Measurements from ENCODE around the gene TMEM235.

TMEM235 gene

DNA sequence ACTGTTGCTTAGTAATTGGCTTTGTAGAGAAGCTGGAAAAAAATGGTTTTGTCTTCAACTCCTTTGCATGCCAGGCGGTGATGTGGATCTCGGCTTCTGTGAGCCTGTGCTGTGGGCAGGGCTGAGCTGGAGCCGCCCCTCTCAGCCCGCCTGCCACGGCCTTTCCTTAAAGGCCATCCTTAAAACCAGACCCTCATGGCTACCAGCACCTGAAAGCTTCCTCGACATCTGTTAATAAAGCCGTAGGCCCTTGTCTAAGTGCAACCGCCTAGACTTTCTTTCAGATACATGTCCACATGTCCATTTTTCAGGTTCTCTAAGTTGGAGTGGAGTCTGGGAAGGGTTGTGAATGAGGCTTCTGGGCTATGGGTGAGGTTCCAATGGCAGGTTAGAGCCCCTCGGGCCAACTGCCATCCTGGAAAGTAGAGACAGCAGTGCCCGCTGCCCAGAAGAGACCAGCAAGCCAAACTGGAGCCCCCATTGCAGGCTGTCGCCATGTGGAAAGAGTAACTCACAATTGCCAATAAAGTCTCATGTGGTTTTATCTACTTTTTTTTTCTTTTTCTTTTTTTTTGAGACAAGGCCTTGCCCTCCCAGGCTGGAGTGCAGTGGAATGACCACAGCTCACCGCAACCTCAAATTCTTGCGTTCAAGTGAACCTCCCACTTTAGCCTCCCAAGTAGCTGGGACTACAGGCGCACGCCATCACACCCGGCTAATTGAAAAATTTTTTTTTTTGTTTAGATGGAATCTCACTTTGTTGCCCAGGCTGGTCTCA, 6.2 kb upstream of the TMEM235 start:
- DNase-seq (ENCODE audit: extremely low spot score): no peak
- TF ChIP-seq ARNT (IDR thresholded peaks at IDR 0.05): no peak
- no peak for TF ChIP-seq FOXK2 (IDR thresholded peaks at IDR 0.05)
- TF ChIP-seq, protein P1, sequence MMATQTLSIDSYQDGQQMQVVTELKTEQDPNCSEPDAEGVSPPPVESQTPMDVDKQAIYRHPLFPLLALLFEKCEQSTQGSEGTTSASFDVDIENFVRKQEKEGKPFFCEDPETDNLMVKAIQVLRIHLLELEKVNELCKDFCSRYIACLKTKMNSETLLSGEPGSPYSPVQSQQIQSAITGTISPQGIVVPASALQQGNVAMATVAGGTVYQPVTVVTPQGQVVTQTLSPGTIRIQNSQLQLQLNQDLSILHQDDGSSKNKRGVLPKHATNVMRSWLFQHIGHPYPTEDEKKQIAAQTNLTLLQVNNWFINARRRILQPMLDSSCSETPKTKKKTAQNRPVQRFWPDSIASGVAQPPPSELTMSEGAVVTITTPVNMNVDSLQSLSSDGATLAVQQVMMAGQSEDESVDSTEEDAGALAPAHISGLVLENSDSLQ (IDR thresholded peaks at IDR 0.05): no peak
- no peak for TF ChIP-seq SUZ12 (IDR thresholded peaks at IDR 0.05)
- TF ChIP-seq L3MBTL2 (conservative IDR thresholded peaks at IDR 0.05): no peak
- TF ChIP-seq HDGF (IDR thresholded peaks at IDR 0.05; ENCODE audit: borderline replicate concordance): no peak
- TF ChIP-seq ELF4 (IDR thresholded peaks at IDR 0.05): no peak
- no peak for TF ChIP-seq LEF1 (IDR thresholded peaks at IDR 0.05; ENCODE audit: borderline replicate concordance)
- no peak for TF ChIP-seq CTBP1 (IDR thresholded peaks at IDR 0.05; ENCODE audit: borderline replicate concordance)
- ChIA-PET POLR2A (interaction anchor here (1.1 to 3.0 kb wide), 4 partner anchors 11 to 56 kb away, joined by 5 to 15 read pairs (median 12); partner anchors contain the start of genes AFMID, BIRC5 and TK1), CTCF (interaction anchor here (2.3 kb wide), 1 partner anchor 26 kb away, joined by 5 read pairs; no protein-coding TSS in a partner anchor)

GRCh38 chr17:78226055-78226758, 5.2 kb upstream of the TMEM235 start:
- no peak for DNase-seq (ENCODE audit: extremely low spot score)

GRCh38 chr17:78226759-78227454, 4.5 kb upstream of the TMEM235 start:
- ChIA-PET CTCF (interaction anchor here (2.3 kb wide), 1 partner anchor 24 kb away, joined by 5 read pairs; no protein-coding TSS in a partner anchor), POLR2A (interaction anchor here (1.4 to 3.0 kb wide), 4 partner anchors 10 to 40 kb away, joined by 5 to 15 read pairs (median 12); partner anchors contain the start of genes AFMID, BIRC5 and TK1)
- TF ChIP-seq L3MBTL2 (conservative IDR thresholded peaks at IDR 0.05) (no peak), LEF1 (IDR thresholded peaks at IDR 0.05; ENCODE audit: borderline replicate concordance) (no peak), NFRKB (IDR thresholded peaks at IDR 0.05) (no peak), FOXM1 (IDR thresholded peaks at IDR 0.05; ENCODE audit: borderline replicate concordance) (no peak), HDGF (IDR thresholded peaks at IDR 0.05; ENCODE audit: borderline replicate concordance) (no peak), ARNT (IDR thresholded peaks at IDR 0.05) (no peak), SUZ12 (IDR thresholded peaks at IDR 0.05) (no peak), SP1 (IDR thresholded peaks at IDR 0.05) (no peak), ZNF384 (IDR thresholded peaks at IDR 0.05) (no peak), BHLHE40 (IDR thresholded peaks at IDR 0.05; ENCODE audit: borderline replicate concordance) (no peak), FOXK2 (IDR thresholded peaks at IDR 0.05) (no peak), ELF4 (IDR thresholded peaks at IDR 0.05) (no peak), CTBP1 (IDR thresholded peaks at IDR 0.05; ENCODE audit: borderline replicate concordance) (no peak), TARDBP (IDR thresholded peaks at IDR 0.05) (no peak), FOXA1 (IDR thresholded peaks at IDR 0.05) (no peak)
- TF ChIP-seq, protein P1 (IDR thresholded peaks at IDR 0.05): no peak
- no peak for DNase-seq (ENCODE audit: extremely low spot score)

More at GRCh38 chr17:78226055-78226758, 5.2 kb upstream of the TMEM235 start:
- ChIA-PET POLR2A (interaction anchor here (1.4 to 3.0 kb wide), 4 partner anchors 11 to 39 kb away, joined by 5 to 15 read pairs (median 12); partner anchors contain the start of genes AFMID, BIRC5 and TK1), CTCF (interaction anchor here (2.3 kb wide), 1 partner anchor 25 kb away, joined by 5 read pairs; no protein-coding TSS in a partner anchor)
- no peak for TF ChIP-seq SUZ12 (IDR thresholded peaks at IDR 0.05)
- TF ChIP-seq L3MBTL2 (conservative IDR thresholded peaks at IDR 0.05): no peak
- TF ChIP-seq NFRKB (IDR thresholded peaks at IDR 0.05): no peak
- no peak for TF ChIP-seq TARDBP (IDR thresholded peaks at IDR 0.05)
- no peak for TF ChIP-seq ARNT (IDR thresholded peaks at IDR 0.05)
- TF ChIP-seq CTBP1 (IDR thresholded peaks at IDR 0.05; ENCODE audit: borderline replicate concordance): no peak

DNA sequence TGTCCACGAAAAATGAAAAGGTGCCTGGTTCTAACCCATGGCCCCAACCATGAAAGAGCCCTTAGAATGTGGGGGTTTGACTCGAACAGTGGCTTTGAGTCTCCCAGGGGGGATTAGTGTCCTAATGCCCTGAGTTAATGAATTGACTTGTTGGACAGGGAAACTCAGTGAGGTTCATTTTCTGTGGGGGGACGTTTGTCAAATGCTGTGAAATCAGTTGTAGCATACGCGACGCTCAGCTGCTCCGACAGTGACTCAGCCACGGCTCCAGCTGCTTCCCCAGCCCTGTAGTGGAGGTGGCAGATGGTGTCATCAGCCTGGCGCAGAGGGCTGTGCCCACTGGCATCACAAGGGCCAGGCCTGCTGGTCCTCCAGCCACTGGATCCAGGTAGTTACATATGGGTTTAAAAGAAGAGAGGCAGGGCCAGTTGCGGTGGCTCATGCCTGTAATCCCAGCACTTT, 3.9 kb upstream of the TMEM235 start:
- ChIA-PET CTCF (no interaction called here), POLR2A (interaction anchor here (1.1 to 3.0 kb wide), 2 partner anchors 27 to 40 kb away, joined by 3 to 15 read pairs; partner anchors contain the start of genes AFMID and TK1)
- no peak for DNase-seq (ENCODE audit: extremely low spot score)
- no peak for TF ChIP-seq ELF4 (IDR thresholded peaks at IDR 0.05)
- TF ChIP-seq FOXA1 (IDR thresholded peaks at IDR 0.05): no peak
- TF ChIP-seq SP1 (IDR thresholded peaks at IDR 0.05): no peak
- no peak for TF ChIP-seq NFRKB (IDR thresholded peaks at IDR 0.05)
- no peak for TF ChIP-seq LEF1 (IDR thresholded peaks at IDR 0.05; ENCODE audit: borderline replicate concordance)
- TF ChIP-seq TARDBP (IDR thresholded peaks at IDR 0.05): no peak
- no peak for TF ChIP-seq L3MBTL2 (conservative IDR thresholded peaks at IDR 0.05)
- TF ChIP-seq CTBP1 (IDR thresholded peaks at IDR 0.05; ENCODE audit: borderline replicate concordance): no peak
- TF ChIP-seq, protein P1 (IDR thresholded peaks at IDR 0.05): no peak
- no peak for TF ChIP-seq FOXK2 (IDR thresholded peaks at IDR 0.05)
- no peak for TF ChIP-seq HDGF (IDR thresholded peaks at IDR 0.05; ENCODE audit: borderline replicate concordance)
- TF ChIP-seq ZNF384 (IDR thresholded peaks at IDR 0.05): no peak
- no peak for TF ChIP-seq FOXM1 (IDR thresholded peaks at IDR 0.05; ENCODE audit: borderline replicate concordance)
- TF ChIP-seq ARNT (IDR thresholded peaks at IDR 0.05): no peak
- TF ChIP-seq SUZ12 (IDR thresholded peaks at IDR 0.05): no peak
- no peak for TF ChIP-seq BHLHE40 (IDR thresholded peaks at IDR 0.05; ENCODE audit: borderline replicate concordance)

DNA sequence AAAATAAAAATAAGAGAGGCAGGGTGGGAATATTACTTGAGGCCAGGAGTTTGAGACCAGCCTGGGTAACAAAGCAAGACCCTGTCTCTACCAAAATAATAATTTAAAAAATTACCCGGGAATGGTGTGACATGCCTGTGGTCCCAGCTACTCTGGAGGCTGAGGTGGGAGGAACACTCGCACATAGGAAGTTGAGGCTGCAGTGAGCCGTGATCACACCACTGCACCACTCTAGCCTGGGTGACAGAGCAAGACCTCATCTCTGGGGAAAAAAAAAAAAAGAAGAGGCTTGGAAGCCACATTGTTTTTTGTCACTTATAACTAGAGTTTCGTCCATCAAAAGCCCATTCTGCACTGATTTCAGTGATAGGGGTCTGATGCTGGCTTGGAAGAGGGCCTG, 3.3 kb upstream of the TMEM235 start:
- CTCF ChIA-PET: no interaction called here

More for the DNA sequence above, 3.3 kb upstream of the TMEM235 start:
- TF ChIP-seq ZNF384 (IDR thresholded peaks at IDR 0.05): no peak
- TF ChIP-seq L3MBTL2 (conservative IDR thresholded peaks at IDR 0.05): no peak
- no peak for TF ChIP-seq TARDBP (IDR thresholded peaks at IDR 0.05)
- no peak for TF ChIP-seq BHLHE40 (IDR thresholded peaks at IDR 0.05; ENCODE audit: borderline replicate concordance)
- TF ChIP-seq ARNT (IDR thresholded peaks at IDR 0.05): no peak
- no peak for TF ChIP-seq CTBP1 (IDR thresholded peaks at IDR 0.05; ENCODE audit: borderline replicate concordance)
- TF ChIP-seq FOXA1 (IDR thresholded peaks at IDR 0.05): no peak
- POLR2A ChIA-PET: interaction anchor here (1.1 to 3.0 kb wide), 2 partner anchors 27 to 41 kb away, joined by 3 to 15 read pairs; partner anchors contain the start of genes AFMID and TK1
- DNase-seq (ENCODE audit: extremely low spot score): no peak
